HK-2 (cell line): ENCODE results near the gene VPS37C.
"Not testable (repeated sequence)": the region's sequence is repeated elsewhere in the genome, so short reads cannot be mapped to it uniquely, and the experiment has no call there.

Experiments used
- DNase-seq: peaks from one replicate; pipeline ENCODE4 v3.0.0-alpha.2; 2018; ENCODE audit not compliant: unreplicated experiment

Gene VPS37C

DNA sequence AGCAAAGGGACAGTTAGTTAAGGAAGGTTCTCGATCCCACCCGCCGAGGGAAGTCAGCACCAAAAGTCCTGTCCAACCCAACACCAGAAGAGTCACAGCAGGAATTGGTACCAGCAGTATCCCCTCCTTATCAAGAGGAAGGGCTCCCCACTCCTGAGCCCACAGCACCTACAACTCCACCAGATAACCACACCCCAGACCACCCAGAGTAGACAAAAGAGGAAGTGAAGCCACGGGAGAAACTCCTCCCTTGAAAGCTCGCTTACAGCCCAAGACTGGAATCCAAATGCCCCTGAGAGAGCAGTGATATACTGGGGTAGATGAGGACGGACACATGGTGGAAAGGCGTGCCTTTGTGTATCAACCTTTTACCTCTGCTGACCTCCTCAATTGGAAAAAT, 66.2 kb downstream of the VPS37C start:
- no peak for DNase-seq

DNA sequence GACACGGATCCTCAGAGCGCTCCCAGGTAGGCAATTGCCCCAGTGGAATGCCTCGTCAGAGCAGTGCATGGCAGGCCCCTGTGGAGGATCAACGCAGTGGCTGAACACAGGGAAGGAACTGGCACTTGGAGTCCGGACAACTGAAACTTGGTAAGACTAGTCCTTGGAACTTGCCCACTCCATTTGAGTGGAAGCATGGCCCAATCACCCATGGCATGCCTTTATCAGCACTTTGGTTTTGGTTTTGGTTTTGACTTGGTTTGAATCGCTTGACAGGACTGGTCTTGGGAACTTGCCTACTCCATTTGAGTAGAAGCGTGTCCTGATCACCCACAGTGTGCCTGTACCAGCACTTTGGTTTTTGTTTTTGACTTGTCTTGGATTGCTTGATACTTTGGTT, 67.1 kb downstream of the VPS37C start:
- DNase-seq: not testable (repeated sequence)

DNA sequence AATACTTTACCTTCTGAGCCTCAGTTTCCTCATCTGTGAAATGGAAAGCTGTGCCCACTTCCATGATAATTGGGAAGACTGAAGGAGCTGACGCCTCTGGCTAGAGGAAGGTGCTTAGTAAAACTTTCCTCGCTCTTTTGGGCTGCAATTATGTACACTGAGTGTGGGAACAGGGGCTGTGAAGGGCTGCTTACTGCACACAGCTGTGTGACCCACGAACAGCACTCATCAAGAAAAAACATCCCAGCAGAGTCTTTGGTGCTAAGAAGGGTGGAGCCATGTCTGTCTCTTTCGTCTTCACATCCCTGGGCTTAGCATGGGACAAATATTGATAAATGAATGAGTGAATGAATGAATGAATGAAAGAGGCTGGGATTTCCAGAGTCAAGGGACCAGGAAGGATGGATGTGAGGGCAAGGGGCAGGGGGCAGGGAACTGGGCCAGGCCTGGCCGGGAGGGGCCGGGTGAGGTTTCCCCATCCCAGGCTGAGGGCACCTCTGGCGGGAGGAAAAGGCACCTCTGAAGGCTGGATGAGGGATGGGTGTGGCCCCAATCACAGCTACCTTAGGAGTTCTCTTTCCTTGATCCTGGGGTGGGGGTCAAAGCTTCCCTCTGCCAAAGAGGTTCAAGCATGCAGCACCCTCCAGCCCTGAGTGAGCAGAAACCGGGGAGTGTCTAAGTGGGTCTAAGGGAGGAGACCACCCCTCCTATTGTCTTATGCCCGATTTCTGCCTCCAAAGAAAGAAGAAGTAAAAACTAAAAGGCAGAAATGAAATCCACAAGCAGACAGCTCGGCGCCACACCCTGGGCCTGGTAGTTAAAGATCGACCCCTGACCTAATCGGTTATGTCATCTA, 68.1 kb downstream of the VPS37C start:
- DNase-seq: no peak

DNA sequence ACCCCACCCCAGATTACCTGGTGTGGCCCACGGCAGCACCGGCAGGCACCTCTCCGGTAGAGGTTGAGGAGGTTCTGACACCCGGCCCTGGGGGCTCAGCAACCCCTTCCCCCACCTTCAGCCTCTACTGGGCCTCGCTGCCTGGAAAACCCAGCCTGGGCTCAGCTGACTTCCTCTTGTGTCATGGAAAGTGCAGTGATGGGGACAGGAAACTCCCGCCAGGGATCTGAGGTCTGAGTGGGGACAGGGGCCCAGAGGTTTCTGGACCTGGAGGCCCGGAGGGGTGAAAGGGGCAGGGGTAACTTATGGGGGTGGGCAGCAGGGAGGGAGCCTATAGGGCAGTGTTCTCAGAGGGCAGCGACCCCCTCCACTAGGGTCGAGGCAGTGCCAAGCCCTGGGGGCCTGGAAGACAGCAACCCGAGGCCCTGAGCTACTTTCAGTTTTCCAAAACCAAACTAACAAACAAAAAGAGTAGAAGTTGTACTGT, 68.9 kb downstream of the VPS37C start:
- no peak for DNase-seq

DNA sequence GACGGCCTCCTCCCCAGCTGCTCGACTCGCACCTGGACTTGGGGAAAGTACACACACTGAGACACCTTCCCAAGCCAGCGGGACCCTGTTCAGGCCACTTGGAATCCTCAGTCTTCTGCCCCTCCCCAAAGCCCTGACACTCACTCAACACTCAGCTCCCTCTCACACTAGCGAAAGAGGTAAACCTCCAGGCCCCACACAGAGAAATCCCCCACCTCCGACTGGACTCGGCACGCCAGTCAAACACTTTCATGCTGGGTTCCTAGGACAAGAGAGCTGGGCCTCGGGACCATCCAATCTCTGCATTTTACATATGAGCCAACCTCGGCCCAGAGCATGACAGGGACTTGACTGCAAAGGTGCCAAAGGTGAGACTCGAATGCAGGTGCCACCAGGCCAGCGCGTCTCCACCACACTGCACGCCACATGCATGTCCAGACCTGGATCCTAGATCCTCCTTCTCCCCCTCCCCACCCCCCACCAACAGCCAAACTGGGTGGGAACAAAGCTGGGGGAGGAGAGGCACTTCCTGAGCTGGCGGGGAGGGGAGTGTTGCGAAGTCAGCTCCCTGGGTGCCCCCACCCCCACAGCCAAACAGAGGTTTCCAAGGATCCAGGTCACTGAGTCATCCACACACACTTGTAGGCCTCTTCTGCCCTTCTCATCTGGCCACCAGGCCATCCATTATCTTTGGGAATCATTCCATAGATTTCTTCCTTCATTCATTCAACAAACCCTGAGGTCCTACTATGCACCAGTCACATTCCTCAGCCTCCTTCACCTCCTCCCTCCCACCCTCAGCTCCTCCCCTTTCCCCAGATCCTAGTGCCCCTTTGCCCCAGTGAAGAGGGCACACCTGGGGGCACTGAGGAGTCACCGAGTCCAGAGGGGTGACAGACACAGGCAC, 69.6 kb downstream of the VPS37C start:
- peak; percentile 3 for DNase-seq

DNA sequence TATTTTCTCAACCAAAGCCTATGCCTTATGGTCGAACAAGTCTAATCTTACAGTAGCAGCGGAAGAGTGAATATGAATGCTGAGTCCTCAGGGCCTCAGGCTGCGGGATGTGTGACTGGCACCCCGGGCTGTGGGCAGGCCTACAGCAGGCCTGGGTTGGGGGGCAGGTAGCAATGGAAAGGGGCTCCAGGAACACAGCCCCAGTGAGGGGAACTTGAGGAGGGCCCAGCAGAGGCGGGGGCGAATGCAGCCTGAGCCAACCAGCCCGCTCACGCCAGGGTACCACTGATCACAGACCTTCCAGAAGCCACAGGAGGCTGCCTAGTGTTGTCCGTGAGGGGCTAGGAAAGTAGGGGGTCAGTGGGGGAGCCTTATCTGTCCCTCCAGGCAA, 70.2 kb downstream of the VPS37C start:
- no peak for DNase-seq

DNA sequence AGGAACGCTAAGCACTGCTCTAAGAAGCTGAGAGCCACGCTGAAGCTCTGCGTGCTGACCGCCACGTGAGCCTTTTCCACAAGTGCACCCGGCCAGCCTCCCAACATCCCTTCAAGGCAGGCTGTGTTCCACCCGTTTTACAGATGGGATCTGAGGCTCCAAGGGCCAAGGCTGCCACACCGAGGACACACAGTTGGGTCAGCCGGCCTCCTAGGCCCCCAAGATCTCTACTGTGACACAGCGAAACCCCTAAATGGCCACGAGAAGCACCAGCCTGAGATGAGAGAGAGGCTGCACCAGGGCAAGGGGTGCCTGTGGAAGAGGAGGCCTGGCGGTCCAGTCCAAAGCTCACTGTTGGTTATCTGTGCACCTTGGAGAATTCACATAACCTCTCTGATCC, 70.7 kb downstream of the VPS37C start:
- no peak for DNase-seq

DNA sequence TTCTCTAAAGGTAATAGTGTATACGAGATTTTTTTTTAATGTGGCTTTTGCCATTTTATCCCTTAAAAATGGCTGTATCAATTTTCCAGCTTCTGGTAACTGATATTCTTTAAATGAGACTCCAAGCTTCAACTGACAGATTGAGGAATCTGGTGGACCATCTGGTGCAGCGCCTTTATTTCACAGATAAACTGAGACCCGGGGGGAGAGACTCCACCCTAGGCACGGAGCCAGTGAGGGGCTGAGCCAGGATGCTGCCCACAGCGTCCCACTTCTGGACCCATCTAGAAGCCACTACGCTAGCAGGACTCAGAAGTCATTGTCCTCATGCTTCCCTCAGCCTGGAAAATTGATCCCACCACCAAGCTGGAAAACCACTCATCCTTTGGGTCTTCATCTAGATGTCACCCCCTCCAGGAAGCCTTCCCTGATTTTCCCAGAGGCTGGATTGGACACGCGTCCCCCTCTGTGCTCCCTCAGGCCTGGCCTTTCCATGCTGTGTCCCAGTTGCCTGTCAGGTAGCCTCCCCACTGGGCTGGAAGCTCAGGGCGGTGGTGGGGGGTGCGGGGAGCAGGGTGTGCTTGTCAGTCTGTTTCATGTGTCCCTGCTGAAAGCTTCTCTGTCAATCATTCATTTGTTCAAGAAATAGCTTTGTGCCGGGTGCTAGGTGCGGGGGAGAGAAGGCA, 71.3 kb downstream of the VPS37C start:
- no peak for DNase-seq

DNA sequence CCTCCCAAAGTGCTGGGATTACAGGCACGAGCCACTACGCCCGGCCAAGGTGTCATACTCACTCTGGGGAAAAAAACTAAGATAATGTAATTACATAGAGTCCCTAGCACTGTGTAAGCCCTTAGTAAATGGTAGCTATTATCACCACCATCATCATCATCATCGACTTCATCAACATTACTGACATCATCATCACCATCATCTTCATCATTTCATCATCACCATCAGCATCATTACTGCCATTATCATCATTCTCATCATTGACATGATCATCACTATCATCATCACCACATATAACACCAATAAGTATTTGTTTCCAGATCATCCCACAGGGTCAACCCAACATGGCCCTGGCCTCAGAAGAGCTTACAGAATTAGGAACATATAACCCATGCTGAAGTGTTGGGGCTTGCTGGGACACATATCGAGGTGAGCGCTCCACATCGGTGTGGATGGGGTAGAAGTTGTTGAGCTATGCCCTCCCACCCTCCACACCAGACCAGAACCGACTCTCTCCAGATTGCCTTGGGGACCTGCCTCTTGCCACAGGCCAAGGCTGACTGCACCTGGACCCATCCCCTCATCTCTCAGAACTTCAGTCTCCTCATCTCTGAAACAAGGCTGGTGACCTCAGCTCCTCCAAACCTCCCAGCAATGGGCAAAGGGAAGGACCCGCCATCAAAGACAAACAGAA, 73.7 kb downstream of the VPS37C start:
- no peak for DNase-seq

DNA sequence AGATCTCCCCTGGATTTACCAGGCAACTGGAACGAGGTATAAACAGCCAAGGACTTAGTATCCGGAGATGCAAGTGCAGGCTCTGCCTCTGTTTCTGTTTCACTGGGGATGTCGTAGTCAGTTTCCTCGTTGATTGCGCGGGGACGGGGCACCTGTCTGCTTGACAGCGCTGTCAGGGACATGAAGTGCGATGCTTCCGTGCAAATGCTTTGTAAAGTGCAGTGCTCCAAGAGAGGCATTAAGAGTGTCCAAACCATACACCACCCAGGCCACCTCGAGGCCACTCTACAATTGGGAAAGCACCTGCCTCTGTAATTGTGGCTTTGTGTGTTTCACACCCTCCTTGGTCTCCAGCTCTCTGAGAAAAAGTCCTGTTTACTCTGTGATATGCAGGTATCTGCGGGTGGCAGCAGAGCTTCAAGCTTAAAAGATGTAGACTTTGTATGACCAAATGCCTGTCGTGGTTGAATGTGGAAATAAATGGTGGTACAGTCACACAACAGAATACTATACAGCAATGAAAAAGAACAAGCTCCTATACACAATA, 77.6 kb downstream of the VPS37C start:
- DNase-seq: no peak

DNA sequence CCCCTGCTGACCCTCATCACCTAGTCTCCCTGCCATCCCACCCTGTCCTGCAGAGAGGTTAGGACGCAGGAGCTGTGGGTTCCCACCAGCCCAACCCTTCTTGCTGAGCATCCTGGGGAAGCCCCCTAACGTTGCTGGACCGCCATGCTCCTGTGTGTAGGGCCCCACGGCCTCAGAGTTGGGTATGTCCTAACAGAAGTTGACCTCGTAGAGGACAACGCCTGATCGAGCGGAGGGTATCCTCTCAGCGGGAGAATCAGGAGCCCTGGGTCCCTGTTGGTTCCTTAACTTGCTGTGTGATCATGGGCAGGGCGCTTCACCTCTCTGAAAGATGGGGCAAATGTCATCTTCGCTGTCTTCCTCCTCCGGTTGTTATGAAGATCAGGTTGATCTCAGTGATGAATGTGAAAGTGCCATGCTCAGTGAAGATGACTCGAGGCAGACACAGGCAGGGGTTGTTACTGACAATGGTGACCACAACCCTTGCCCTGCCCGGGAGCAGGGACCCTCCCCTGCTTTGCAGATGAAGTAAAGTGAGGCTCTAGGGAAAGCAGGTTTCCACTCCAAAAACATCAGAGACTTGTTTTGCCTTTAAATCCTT, 78.2 kb downstream of the VPS37C start:
- no peak for DNase-seq

DNA sequence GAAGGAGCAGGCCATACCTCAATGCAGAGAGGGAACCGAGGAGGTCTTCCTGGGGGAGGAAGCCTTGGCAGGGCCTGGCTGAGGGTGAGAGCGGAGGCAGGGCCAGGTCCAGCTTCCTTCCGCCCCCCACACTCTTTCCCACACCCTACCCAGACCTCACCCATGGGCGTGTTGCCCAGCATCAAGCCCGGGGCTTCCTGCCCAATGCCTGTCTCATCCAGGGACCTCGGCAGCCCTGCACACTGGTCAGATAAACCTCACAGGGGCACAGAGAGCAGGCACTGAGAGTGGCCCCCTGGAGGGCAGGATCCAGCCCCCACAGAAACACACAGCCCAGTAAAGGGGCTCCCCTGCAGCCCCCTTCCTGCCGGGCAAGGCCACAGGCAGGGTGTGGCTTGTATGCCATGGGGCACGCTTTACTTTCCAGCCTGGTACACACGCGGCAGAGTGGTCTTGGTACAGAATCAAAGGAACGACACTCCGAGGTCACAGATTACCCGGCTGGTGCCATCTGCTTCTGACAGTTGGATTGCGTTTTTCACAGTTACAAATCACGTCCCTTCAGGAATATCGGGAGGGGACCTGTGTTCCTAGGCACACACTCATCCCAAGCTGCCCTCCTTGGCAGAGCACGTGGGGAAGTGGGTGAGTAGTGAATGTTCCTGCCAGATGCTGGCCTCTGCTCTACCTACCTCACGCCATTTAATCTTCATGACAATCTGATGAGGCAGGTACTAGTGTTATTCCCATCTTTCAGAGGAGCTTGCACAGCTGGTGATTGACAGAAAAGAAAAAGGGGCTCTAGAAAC, 79.0 kb downstream of the VPS37C start:
- no peak for DNase-seq

DNA sequence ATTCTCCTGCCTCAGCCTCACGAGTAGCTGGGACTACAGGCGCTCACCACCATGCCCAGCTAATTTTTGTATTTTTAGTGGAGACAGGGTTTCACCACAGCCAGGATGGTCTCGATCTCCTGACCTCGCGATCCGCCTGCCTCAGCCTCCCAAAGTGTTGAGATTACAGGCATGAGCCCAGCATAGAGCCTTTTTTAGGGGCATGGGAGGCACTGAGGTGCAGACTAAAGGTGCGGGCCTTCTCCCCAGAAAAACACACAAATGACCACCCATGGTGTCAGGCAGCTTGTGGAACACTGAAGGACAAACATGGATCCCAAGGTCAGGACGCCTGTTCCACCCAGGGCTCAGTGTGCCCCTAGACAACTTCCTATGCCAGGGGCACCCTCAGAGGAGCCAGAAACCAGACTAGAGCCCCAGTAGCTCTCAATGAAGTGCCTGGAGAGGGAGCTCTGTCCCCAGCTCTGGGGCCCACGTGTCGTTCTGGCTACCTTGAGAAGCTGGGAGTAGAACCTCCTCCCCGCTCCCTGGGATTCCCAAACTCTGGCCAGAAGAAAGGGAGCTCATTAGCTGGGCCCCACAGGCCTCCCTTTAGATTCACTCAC, 80.1 kb downstream of the VPS37C start:
- no peak for DNase-seq

DNA sequence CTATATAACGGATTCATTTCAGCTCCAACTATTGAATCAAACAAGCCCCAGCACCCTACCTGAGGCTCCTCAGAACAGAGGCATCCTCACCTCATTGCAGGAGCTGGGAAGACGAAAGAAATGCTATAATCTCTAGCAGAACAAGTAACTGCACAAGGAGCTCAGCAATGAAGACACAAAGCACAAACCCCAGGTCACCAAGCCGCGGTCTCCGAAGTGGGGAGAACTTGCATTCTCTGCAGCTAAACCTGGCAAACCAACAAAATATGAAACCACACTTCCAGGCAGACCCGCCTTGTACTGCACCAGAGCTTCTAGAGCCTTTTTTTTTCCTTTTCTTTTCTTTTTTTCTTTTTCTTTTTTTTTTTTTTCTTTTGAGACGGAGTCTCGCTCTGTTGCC, 80.7 kb downstream of the VPS37C start:
- DNase-seq: no peak
